SIG-M5 treated with dmso at 0.1 percent for 504 hours (cell line): ENCODE measurements around the gene LRRN4.

Experiments used
- DNase-seq: peaks from one replicate; lab custom pipeline; 2025; ENCODE audit not compliant: unreplicated experiment; lab: John Stamatoyannopoulos, UW

Gene LRRN4

GRCh38 chr20:6053776-6054688, at the start of gene LRRN4:
TSS of gene LRRN4 (minus strand) at chr20:6054060. CDS start at chr20:6052799, 1,261 bp downstream.
- DNase-seq = no peak

GRCh38 chr20:6103301-6103700, 49.4 kb upstream of the LRRN4 start:
- DNase-seq = no peak

GRCh38 chr20:6101346-6101745, 47.5 kb upstream of the LRRN4 start:
- no peak for DNase-seq

DNA sequence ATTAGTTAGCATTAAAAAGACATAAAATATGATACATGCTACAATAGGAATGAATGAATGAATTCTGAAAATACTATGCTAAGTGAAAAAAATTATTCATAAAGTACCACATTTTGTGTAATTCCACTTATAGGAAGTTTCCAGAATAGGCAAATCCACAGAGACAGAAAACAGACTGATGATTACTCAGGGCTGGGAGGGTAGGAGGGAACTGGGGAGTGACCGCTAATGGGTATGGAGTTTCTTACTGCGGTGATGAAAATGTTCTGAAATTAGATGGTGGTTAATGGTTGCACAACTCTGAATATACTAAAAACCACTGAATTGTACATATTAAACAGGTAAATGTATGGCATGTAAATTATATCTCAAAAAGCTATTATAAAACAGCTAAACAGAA, 46.4 kb upstream of the LRRN4 start:
- peak; percentile 73 for DNase-seq

DNA sequence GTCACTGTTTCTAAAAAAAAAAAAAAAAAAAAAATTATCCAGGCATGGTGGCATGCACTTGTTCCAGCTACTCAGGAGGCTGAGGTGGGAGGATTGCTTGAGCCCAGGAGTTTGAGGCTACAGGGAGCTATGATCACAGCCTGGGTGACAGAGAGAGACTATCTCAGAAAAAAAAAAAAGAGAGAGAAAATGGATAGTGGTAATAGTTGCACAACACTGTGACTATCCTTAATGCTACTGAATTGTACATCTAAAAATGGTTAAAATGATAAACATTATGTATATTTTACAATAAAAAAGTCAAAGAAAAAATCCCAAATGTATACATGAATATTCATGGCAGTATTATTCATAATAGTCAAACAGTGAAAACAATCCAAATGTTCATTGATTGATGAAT, 46.0 kb upstream of the LRRN4 start:
- no peak for DNase-seq

- no peak for DNase-seq
These were observed 41.5 kb upstream of the LRRN4 start for GRCh38 chr20:6095409-6095808.

DNA sequence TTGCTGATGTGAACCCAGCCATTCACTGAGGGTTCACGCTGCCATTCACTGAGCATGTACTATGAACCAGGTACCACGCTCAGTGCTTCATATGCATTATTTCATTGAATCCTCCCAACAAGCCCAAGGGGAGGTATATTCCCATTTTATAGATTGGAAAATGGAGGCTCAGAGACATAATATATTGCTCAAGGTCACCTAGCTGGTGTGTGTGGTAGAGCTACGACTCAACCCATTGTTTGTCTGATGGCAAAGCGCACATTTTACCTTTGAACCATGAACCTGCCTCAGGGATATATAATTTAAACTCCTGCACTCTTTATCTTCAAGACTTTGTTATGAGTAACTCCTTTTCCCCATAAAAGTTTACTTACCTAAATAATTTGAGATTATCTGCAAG, 40.7 kb upstream of the LRRN4 start:
- DNase-seq = no peak

GRCh38 chr20:6094063-6094462, 40.2 kb upstream of the LRRN4 start:
- no peak for DNase-seq

GRCh38 chr20:6091661-6092060, 37.8 kb upstream of the LRRN4 start:
- DNase-seq = no peak

DNA sequence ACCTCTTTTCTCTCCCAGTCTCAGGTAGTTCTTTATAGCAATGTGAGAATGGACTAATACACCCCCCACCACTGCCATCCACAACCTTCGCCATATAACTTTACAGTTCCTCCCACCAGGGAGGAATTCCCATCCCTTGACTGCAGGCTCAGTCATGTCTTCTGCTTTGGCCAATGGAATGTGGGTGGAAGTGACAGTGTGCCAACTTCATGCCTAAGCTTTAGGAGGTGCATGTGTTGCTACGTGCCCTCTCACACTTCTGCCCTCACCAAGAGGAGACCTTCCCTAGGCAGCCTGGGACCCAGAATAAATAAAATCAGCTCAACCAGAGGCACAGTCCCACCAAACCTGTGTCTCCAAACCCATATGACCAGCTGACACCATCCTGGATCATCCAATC, 33.0 kb upstream of the LRRN4 start:
- DNase-seq = no peak

DNA sequence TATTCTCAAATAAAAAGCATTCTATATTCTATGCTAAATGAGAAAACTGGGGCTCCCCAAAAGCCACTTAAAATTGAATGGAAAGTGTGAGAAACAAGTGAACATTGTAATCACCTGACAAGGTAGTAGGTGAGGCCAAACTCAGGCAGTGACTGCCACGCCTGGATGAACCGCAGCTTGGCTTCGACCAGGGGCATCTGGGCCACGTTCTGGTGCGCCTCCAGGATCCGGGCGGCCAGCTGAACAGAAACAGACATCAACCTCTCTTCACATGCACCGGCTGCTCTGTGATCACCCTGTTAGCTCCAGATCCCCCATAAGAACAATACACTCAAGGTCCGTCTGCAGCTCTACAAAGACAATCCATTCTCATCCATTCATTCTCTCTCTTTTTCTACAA, 30.1 kb upstream of the LRRN4 start:
- no peak for DNase-seq

GRCh38 chr20:6081236-6081635, 27.4 kb upstream of the LRRN4 start:
- no peak for DNase-seq

DNA sequence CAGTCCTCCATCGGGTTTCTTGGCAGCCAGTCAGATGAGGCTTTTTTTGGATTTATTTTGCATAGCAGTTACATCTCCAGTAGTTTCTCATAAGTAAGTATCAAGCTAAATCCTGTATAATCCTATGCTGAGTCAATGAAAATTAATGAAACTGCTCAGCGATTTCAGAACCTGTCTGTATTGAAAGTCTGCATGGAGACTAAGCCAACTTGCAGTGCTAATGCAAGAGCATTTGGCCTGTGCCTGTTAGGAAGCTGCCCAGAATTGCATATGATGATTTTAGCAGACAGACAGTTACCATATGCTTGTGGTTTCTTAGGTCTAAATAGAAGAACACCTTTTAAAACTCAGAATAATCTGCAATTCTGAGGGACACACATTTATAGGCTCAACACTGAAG, 25.2 kb upstream of the LRRN4 start:
- DNase-seq = no peak

GRCh38 chr20:6075428-6076219, 21.8 kb upstream of the LRRN4 start:
- DNase-seq = no peak

DNA sequence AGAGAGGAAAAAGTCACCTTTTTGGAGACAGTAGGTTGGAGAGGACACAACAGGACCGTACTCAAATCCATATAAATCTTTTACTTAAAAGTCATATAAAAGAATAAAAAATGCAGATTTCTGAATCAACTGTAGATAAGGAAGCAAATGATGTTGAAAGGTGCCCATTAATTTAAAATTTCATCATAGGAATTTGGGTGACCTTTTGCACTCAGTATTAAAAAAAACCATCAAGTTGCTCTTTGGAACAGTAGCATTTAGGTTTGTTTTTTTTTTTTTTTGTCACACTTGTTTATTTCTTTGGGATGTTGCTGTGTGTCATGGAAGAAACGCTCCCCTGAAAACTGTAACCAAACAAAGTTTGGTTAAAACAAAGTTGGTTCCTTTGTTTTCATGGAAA, 20.9 kb upstream of the LRRN4 start:
- no peak for DNase-seq

GRCh38 chr20:6074145-6074561, 20.3 kb upstream of the LRRN4 start:
- peak; percentile 73 for DNase-seq

DNA sequence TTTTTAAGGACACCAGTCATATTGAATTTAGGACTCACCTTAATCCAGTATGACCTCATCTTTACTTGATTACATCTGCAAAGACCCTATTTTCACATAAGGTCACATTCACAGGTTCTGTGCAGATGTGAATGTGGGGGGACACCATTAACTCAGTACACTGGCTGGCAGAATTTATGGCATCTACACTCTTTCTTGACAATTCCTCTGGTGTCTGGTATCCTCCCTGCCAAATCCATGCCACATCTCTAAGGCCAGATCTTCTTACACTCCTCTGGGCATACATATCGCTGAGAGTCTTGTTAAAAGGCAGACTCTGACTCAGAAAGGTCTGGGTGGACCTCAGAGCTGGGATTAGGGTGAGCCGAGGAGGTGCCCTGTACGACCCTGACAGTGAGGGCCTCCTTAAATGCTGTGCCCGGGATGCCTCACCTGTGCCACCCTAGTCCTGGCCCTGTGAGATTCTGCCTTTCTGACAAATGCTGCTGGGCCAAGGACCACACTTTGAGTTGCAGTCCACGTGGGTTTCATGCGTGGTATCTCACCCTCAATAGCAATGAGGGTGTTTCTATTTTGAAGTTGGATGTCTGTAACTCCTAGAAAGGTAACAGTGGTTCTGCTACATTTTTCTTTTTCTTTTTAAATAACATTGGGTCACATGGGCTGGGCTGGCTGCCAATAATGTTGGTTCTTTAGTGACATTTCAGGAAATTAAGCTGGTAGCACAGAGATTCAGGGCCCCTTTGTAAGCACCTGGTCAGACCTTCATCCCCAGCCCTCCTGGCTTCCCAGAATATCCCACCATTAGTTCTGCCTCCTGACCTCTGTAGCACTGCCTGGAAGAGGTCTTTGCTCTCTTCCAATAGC, 17.2 kb upstream of the LRRN4 start:
- DNase-seq = no peak

DNA sequence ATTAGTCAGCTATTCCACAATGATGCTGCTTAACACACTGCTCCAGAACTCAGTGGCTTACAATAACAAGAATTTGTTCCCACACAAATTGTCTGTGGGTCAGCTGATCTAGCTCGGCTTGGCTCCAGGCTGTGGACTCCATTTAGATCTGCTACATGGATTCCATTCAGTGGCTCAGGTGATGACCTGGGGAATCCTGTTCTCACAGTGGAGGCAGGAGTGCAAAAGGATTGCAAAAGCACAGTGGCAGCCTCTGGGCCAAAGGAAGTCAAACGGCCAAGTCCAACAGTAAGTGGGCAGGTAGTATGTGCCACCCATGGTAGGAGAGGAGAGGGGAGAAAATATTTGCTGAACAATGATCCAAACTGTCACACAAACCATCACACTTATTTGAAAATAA, 15.8 kb upstream of the LRRN4 start:
- DNase-seq = no peak

GRCh38 chr20:6067763-6068318, 14.0 kb upstream of the LRRN4 start:
- DNase-seq = no peak

DNA sequence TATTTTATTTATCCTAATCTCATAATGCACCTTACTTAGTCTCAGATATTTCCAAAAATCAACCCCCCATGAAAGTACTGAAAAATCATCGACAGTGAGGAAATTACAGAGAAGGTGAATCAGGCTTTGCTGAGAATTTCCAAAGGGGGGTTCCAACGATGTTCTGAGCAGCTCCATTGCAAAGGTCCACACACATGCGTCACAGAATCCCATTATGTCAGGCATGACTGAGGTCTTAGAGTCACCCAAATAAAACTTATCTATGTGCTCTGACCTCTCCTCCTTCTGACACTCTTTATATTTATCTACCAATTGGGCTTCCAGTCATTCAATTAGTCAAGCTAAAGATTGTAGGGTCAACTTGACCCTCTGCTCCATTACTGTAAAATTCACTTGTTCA, 12.7 kb upstream of the LRRN4 start:
- DNase-seq = no peak

DNA sequence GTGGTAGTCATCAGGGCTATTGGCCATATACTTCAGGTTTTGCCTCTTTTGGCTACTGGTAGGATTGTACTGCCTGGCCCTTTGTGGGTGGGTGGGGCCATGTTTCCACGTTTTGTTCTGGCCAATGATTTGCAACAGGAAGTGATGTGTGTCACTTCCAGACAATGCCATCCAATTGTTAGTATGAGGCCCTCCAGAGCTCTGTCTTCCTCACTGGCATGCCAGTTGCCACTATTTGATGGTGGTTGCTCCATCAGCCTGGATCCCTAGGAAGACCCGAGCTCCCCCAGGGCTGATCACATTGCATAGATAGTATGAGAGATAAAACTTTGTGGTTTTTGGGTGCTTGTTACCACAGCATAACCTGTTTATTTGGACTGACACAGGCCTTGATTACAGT, 7.7 kb upstream of the LRRN4 start:
- DNase-seq = no peak
